ENCODE results near the gene RIN1.

GRCh38 chr11:66360406-66361073 is 24.3 kb upstream of the RIN1 start:
- no peak for TF ChIP-seq EZH2phosphoT487 (IDR thresholded peaks at IDR 0.05; ENCODE audit: unreplicated experiment)
- no peak for TF ChIP-seq CTCF (conservative IDR thresholded peaks at IDR 0.05; ENCODE audit: low read depth in 2 of 2)
- TF ChIP-seq EZH2 (IDR thresholded peaks at IDR 0.05; ENCODE audit: low read depth, unreplicated experiment): no peak
- TF ChIP-seq POLR2AphosphoS5 (IDR thresholded peaks at IDR 0.05; ENCODE audit: low read depth): no peak
- TF ChIP-seq CREB1 (CRISPR knock-in tag; IDR thresholded peaks at IDR 0.05; ENCODE audit: low read depth): no peak
- TF ChIP-seq JUNB (IDR thresholded peaks at IDR 0.05; ENCODE audit: unreplicated experiment): no peak
- no peak for TF ChIP-seq REST (IDR thresholded peaks at IDR 0.05; ENCODE audit: unreplicated experiment)
